ENCODE results near the gene LYAR.

LYAR gene

GRCh38 chr4:4289941-4290850 lies at the start of gene LYAR, which contains the start of gene ZBTB49:
Gene LYAR (minus strand): TSS chr4:4290154. CDS start chr4:4283742, 6,412 bp downstream.
Gene ZBTB49 (plus strand): TSS chr4:4290251. CDS start chr4:4299946, 9,695 bp downstream.
- DNase-seq, result peak; percentile 96

DNA sequence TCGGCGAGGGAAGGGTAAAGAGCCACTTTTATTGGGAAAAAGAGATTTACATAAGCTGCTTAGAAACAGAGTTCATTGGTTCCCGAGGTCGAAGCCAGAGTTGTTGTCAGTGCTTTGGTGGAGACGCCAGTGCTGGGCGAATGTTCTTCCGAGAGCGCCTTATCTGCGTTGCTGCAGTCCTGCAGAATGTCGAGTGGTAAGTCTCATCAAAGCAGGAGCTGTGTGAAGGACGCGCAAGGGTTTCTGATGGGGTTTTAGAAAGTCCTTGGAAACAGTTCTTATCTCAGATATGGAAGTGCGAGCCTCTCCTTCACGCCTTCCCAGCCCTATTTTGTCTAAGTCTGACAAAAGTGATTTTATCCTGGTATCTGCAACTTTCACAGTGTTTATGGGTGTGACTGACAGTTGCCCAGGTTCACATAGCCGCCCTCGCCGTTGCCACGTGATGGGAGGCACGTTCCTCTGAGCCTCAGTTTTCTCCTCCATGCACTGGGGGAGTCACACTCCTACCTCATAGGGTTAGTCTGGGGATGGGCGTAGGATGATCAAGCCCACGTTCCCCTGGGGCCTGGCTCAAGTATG lies 49.6 kb upstream of the LYAR start:
- no peak for DNase-seq

DNA sequence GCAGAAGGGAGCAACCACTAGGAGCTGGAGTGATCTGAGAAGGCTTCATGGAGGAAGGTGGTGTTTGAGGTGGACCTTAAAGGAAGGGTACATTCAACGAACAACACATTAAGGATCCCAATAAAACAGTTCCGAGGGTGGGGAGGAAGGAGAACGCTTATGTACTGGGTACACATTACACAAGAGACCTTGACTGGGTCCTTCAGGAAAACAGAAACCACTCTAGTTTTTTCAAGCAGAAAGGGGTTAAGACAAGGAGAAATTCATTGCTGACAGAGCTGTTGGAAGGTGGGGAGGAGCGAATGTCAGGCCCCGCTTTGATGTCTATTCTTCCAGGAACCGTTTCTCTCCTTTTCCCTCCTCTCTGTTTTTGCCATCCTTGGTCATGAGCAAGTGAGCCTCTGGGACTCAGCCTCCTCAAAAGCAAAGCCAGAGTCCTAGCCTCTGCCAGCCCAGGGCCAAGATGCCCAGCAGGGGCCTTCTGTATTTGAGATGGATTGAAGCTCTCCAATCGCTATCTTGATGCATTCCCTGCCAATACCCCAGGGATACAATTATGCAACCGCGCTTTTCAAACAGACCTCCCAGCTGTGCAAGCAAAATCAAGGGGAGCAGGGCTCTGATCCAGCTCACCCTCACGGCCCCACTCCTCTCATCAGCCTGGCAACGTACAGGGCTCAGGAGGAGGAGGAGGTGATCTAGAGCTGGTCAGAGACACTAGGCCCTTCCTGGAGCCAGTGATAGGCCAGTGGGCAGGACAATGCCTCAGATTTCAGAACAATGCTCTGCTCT lies 48.5 kb upstream of the LYAR start:
- no peak for DNase-seq

DNA sequence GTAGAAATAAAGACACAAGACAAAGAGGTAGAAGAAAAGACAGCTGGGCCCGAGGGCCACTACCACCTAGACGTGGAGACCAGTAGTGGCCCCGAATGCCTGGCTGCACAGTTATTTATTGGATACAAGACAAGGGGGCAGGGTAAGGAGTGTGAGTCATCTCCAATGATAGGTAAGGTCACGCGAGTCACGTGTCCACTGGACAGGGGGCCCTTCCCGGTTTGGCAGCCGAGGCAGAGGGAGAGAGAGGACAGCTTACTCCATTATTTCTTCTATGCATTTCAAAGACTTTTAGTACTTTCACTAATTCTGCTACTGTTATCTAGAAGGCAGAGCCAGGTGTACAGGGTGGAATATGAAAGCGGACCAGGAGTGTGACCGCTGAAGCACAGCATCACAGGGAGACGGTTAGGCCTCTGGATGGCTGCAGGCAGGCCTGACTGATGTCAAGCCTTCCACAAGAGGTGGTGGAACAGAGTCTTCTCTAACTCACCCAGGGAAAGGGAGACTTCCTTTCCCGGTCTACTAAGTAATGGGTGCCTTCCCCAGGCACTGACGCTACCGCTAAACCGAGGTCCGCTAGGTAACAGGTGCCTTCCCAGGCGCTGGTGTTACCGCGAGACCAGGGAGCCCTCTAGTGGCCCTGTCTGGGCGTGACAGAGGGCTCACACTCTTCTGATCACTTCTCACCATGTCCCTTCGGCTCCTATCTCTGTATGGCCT lies 45.0 kb upstream of the LYAR start:
- peak; percentile 59 for DNase-seq

GRCh38 chr4:4333265-4333706 lies 43.3 kb upstream of the LYAR start:
- DNase-seq, result no peak

DNA sequence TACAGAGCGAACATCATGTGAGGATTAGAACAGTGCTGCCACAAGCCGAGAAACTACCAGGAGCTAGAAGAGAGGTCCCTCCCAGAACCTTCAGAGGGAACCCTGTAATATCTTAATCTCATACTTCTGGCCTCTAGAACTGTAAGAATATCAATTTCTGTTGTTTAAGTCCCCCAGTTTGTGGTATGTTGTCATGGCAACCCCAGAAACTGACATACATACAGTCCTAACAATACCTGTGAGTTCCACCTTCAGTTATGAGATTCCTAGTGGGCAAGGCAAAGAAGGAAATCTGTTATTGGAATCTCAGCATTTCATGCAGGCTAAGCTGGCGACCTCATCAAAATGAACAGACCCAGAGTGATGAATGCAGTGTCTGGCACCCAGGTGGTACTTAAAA lies 42.6 kb upstream of the LYAR start:
- DNase-seq, result no peak

- no peak for DNase-seq
Observed at GRCh38 chr4:4330794-4331193, 40.8 kb upstream of the LYAR start.

DNA sequence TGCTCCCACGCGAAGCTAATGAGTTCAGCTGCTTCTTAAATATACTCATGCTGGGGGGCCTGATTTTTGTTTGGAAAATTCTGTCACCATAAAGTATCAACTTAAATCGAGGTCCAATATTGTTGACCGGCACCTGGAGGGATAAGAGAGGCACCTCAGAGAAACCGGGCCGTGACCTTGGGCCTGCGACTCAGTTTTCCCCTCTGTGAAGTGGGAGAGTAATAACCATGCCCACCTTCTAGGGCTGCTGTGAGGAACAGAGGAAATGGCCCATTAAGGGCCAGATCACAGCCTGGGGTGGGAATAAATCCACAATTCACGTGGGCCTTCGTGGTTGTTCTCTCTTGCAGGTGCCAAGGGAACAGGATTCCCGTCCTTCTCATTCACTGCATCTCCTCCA lies 39.5 kb upstream of the LYAR start:
- no peak for DNase-seq

GRCh38 chr4:4328840-4329239 lies 38.9 kb upstream of the LYAR start:
- no peak for DNase-seq

- no peak for DNase-seq
Observed at GRCh38 chr4:4328206-4328605, 38.3 kb upstream of the LYAR start.

- DNase-seq, result no peak
Observed at GRCh38 chr4:4327652-4328121, 37.7 kb upstream of the LYAR start.

DNA sequence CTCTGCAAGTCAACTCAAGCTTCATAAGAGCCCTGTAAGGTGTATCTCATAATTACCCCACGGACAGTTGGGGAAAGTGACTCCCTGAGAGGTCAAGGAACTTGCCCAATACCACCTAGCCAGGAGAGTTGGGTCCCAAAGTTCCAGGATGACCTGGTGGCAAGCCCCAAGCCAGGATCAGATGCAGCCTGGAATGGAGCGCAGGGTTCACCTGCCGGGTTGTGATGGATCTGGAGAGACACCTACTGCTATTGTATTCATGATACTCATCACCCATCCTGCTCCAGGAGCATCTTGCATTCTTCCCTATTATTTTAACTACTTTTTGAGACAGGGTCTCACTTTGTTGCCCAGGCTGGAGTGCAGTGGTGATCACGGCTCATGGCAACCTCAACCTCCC lies 36.2 kb upstream of the LYAR start:
- DNase-seq, result no peak

DNA sequence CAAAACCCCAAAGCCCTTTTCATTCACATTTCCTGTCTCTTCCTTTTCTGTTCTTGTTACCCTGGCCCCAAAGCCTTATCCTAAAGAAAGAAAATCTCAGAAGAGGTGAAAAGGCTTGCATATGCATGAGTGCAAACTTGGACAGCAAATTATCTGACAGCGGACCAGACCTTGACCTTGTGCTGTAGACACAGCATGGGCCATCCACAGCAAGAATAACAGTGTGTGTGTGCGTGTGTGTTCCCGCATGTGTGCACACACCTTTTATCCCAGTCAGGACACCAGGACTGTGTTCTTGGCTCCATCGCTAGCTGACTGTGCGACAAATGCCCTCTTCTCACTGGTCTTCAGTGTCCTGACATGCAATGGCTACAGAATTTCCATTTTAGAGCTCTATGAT lies 35.4 kb upstream of the LYAR start:
- no peak for DNase-seq

- DNase-seq, result no peak
Observed at GRCh38 chr4:4323705-4324534, 34.0 kb upstream of the LYAR start.

- no peak for DNase-seq
Observed at GRCh38 chr4:4321951-4322688, 32.2 kb upstream of the LYAR start.

GRCh38 chr4:4320951-4321714 lies 31.2 kb upstream of the LYAR start:
- no peak for DNase-seq

DNA sequence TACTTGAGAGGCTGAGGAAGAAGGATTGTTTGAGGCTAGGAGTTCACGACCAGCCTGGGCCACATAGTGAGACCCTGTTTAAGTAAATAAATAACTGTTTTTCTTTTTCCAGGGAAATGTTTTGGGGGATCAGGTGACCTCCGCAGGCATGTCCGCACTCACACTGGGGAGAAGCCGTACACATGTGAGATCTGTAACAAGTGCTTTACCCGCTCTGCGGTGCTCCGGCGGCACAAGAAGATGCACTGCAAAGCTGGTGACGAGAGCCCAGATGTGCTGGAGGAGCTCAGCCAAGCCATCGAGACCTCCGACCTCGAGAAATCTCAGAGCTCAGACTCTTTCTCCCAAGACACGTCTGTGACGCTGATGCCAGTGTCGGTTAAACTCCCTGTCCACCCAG lies 30.6 kb upstream of the LYAR start:
- no peak for DNase-seq

- DNase-seq, result no peak
Observed at GRCh38 chr4:4317496-4318232, 27.7 kb upstream of the LYAR start.

DNA sequence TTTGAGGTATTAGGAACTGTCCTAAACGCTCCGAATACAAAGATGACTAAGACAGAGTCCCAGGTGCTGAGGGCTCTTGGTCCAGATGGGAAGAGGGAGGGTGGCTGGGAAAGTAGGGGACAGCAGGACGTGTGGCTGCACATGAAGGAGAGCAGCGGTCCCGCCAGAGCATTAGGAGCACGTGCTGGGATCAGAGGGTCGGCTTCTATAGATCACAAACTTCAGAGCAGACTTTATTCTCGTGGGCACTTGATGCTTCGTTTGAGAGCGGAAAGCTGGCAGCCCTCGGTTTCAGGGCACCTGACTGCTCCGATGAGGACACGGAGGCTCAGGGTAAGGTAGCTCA lies 26.2 kb upstream of the LYAR start:
- no peak for DNase-seq

Measured in activated CD4-positive, alpha-beta T cell treated with anti-CD3 and anti-CD28 coated beads for 1 hour (primary cell).